Parathyroid adenoma (tissue), 2 donors: ENCODE measurements around the gene RAB42.
"Not testable (repeated sequence)": the region's sequence is repeated elsewhere in the genome, so short reads cannot be mapped to it uniquely, and the experiment has no call there.

Experiments used
- H2AFZ ChIP-seq: fragments of 300-600 bp; sonication (generic); one replicate; pipeline ENCODE4 v1.7.0; 2017; ENCODE audit warnings: antibody characterized with exemption, mild to moderate bottlenecking
- H3K27ac ChIP-seq: fragments of 300-600 bp; sonication (generic); one replicate; pipeline ENCODE4 v1.7.0; 2017
- H3K27me3 ChIP-seq: fragments of 300-600 bp; sonication (generic); one replicate; pipeline ENCODE4 v1.7.0; 2017; ENCODE audit warnings: low read length; ENCODE audit not compliant: control insufficient read depth, insufficient read depth
- H3K36me3 ChIP-seq: fragments of 300-600 bp; sonication (generic); one replicate; pipeline ENCODE4 v1.7.0; 2017; ENCODE audit warnings: low read length; ENCODE audit not compliant: control insufficient read depth, insufficient read depth
- H3K4me1 ChIP-seq: fragments of 300-600 bp; sonication (generic); one replicate; pipeline ENCODE4 v1.7.0; 2017; ENCODE audit warnings: control low read depth
- H3K4me2 ChIP-seq: fragments of 300-600 bp; sonication (generic); one replicate; pipeline ENCODE4 v1.7.0; 2017; ENCODE audit warnings: low read length
- H3K4me3 ChIP-seq: fragments of 300-600 bp; sonication (generic); one replicate; pipeline ENCODE4 v1.7.0; 2017; ENCODE audit warnings: low read depth, low read length
- H3K79me2 ChIP-seq: fragments of 300-600 bp; sonication (generic); one replicate; pipeline ENCODE4 v1.7.0; 2017; ENCODE audit warnings: control low read depth
- H3K9ac ChIP-seq: fragments of 300-600 bp; sonication (generic); one replicate; pipeline ENCODE4 v1.7.0; 2017; ENCODE audit warnings: mild to moderate bottlenecking
- H3K9me3 ChIP-seq: fragments of 300-600 bp; sonication (generic); one replicate; pipeline ENCODE4 v1.7.0; 2017; ENCODE audit warnings: low read length; ENCODE audit not compliant: control insufficient read depth
- TF ChIP-seq, protein P1 (sequence below): fragments of 300-600 bp; sonication (generic); IDR thresholded peaks from one replicate; pipeline ENCODE4 v1.7.0; 2017; ENCODE audit warnings: antibody characterized with exemption, mild to moderate bottlenecking
- donor health status: primary hyperparathyroidism.

Gene RAB42

GRCh38 chr1:28565726-28566125, 26.3 kb upstream of the RAB42 start:
- Histone ChIP-seq H3K27ac (no peak overlapping the region), H3K4me3 (no peak overlapping the region), H3K9ac (no peak overlapping the region), H3K4me1 (no peaks in the 10 kb centered on the region), H2AFZ (no peak overlapping the region), H3K4me2 (no peak overlapping the region), H3K27me3 (no peaks in the 10 kb centered on the region), H3K36me3 (no peaks in the 10 kb centered on the region), H3K9me3 (no peaks in the 10 kb centered on the region), H3K79me2 (no peaks in the 10 kb centered on the region)
- TF ChIP-seq, protein P1, sequence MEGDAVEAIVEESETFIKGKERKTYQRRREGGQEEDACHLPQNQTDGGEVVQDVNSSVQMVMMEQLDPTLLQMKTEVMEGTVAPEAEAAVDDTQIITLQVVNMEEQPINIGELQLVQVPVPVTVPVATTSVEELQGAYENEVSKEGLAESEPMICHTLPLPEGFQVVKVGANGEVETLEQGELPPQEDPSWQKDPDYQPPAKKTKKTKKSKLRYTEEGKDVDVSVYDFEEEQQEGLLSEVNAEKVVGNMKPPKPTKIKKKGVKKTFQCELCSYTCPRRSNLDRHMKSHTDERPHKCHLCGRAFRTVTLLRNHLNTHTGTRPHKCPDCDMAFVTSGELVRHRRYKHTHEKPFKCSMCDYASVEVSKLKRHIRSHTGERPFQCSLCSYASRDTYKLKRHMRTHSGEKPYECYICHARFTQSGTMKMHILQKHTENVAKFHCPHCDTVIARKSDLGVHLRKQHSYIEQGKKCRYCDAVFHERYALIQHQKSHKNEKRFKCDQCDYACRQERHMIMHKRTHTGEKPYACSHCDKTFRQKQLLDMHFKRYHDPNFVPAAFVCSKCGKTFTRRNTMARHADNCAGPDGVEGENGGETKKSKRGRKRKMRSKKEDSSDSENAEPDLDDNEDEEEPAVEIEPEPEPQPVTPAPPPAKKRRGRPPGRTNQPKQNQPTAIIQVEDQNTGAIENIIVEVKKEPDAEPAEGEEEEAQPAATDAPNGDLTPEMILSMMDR, result no peak

DNA sequence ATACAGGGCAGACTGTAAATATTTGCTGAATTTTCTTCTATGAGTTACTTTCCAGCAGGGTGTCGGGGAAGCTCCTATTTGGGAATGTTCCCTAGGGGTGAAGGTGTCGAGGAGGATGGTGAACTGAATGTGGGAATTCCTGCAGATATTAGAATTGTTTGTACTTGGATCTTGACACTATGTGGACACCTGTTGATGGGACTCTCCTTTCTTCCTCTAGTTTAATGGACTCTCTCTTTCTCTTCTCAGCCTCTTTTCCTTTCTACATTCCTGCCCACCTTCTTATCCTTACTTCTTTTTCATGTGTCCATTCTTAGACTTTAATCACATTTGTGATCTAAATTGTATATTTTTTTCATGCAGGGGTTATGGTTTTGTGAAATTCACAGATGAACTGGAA, 25.1 kb upstream of the RAB42 start:
- Histone ChIP-seq H3K27ac (no peak overlapping the region), H3K4me2 (no peak overlapping the region), H3K27me3 (no peaks in the 10 kb centered on the region), H3K4me1 (no peaks in the 10 kb centered on the region), H3K9ac (no peak overlapping the region), H2AFZ (no peak overlapping the region), H3K4me3 (no peak overlapping the region), H3K79me2 (no peaks in the 10 kb centered on the region), H3K36me3 (no peaks in the 10 kb centered on the region), H3K9me3 (no peaks in the 10 kb centered on the region)
- TF ChIP-seq, protein P1, result no peak

GRCh38 chr1:28571911-28572310, 20.2 kb upstream of the RAB42 start:
- no peaks in the 10 kb centered on the region for H3K4me1 ChIP-seq
- H3K36me3 ChIP-seq, result no peaks in the 10 kb centered on the region
- no peak overlapping the region for H2AFZ ChIP-seq
- H3K4me2 ChIP-seq, result no peak overlapping the region
- no peaks in the 10 kb centered on the region for H3K9me3 ChIP-seq
- H3K27ac ChIP-seq, result no peak overlapping the region
- TF ChIP-seq, protein P1, result no peak
- no peak overlapping the region for H3K4me3 ChIP-seq
- H3K79me2 ChIP-seq, result no peaks in the 10 kb centered on the region
- no peak overlapping the region for H3K9ac ChIP-seq
- no peaks in the 10 kb centered on the region for H3K27me3 ChIP-seq

GRCh38 chr1:28572891-28573290, 19.2 kb upstream of the RAB42 start:
- not testable (repeated sequence) for H3K9me3 ChIP-seq, H3K79me2 ChIP-seq, H3K36me3 ChIP-seq, H3K9ac ChIP-seq, H3K4me3 ChIP-seq, H3K4me1 ChIP-seq, H3K27ac ChIP-seq, H3K4me2 ChIP-seq, H2AFZ ChIP-seq, H3K27me3 ChIP-seq

DNA sequence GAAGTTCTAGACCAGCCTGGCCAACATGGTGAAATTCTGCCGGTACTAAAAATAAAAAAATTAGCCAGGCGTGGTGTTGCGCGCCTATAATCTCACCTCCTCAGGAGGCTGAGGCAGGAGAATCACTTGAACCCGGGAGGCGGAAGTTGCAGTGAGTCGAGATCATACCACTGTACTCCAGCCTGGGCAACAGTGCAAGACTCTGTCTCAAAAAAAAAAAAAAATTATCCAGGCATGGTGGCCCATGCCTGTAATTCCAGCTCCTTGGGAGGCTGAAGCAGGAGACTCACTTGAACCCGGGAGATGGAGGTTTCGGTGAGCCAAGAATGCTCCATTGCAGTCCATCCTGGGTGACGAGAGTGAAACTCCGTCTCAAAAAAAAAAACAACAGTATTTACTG, 18.5 kb upstream of the RAB42 start:
- Histone ChIP-seq H3K4me2 (no peak overlapping the region), H3K4me1 (no peaks in the 10 kb centered on the region), H3K36me3 (no peaks in the 10 kb centered on the region), H3K27me3 (no peaks in the 10 kb centered on the region), H3K27ac (no peak overlapping the region), H3K79me2 (no peaks in the 10 kb centered on the region), H3K9me3 (no peaks in the 10 kb centered on the region), H3K4me3 (no peak overlapping the region), H3K9ac (no peak overlapping the region), H2AFZ (no peak overlapping the region)
- TF ChIP-seq, protein P1, result no peak
